GM12878 (cell line): ENCODE measurements around the gene CGREF1. TPM values are rescaled to one million over a fixed set of nuclear protein-coding genes. Genes with fewer than 3 reads are reported as not detected.

Source experiments
- ATAC-seq: fragments of 200-7000 bp; cut with Tn5 transposase; 3 replicates; pipeline ENCODE4 v1.9.1; 2020; ENCODE audit warnings: mild to moderate bottlenecking, moderate library complexity
- BruUV-seq: library from RNA; stranded (reverse); fragments of 400-500 nt; replicated peaks from 2 replicates; lab custom pipeline; 2021; lab: Mats Ljungman, UMichigan
- CTCF ChIA-PET: fragments of 300-600 bp; sonication (Branson Sonifier 250); formaldehyde crosslinking; extraction: SDS; loops from one replicate; lab custom pipeline; 2021; ENCODE audit warnings: inconsistent platforms; lab: Yijun Ruan, JAX
- POLR2A ChIA-PET: fragments of 350-600 bp; formaldehyde crosslinking; extraction: SDS; loops from one replicate; lab custom pipeline; 2021; ENCODE audit warnings: inconsistent platforms; lab: Charles Lee
- RAD21 ChIA-PET: fragments of 300-600 bp; sonication (Branson Sonifier 250); formaldehyde crosslinking; loops from one replicate; lab custom pipeline; 2023; ENCODE audit warnings: antibody characterized with exemption; ENCODE audit not compliant: unreplicated experiment; lab: Charles Lee
- SMC1A ChIA-PET: fragments of 300-600 bp; sonication (Branson Sonifier 250); formaldehyde crosslinking; loops from one replicate; lab custom pipeline; 2023; ENCODE audit not compliant: unreplicated experiment, uncharacterized antibody; lab: Charles Lee
- DNase-seq: peaks from one replicate; pipeline ENCODE4 v3.0.0-alpha.2; 2011; ENCODE audit warnings: low read depth, low spot score
- FAIRE-seq: peaks from 3 replicates; lab custom pipeline; 2011; peaks lifted over from hg19 to GRCh38; lab: Jason Lieb, UNC
- H2AFZ ChIP-seq: 2 replicates; pipeline ENCODE4 v1.6.0; 2011; ENCODE audit warnings: low read depth, low read length, control low read depth; ENCODE audit not compliant: control insufficient read depth
- H3K27ac ChIP-seq: 2 replicates; pipeline ENCODE4 v1.5.1; 2011; ENCODE audit warnings: control low read depth; ENCODE audit not compliant: control insufficient read depth, insufficient read depth
- H3K27me3 ChIP-seq, 2 experiments: replicated peaks in 1 of 2; 2 replicates each; pipeline versions ENCODE4 v1.6.0 to v1.6.1; 2011; ENCODE audit warnings: low read length in 1 of 2; ENCODE audit not compliant: control insufficient read depth in 2 of 2, insufficient read depth in 2 of 2
- H3K36me3 ChIP-seq, 2 experiments: 2 replicates each; pipeline ENCODE4 v1.5.1; 2011; ENCODE audit warnings: low read length in 1 of 2; ENCODE audit not compliant: control insufficient read depth in 2 of 2, insufficient read depth in 2 of 2
- H3K4me1 ChIP-seq: 2 replicates; pipeline ENCODE4 v1.6.1; 2011; ENCODE audit warnings: mild to moderate bottlenecking, low read length, moderate library complexity, mixed read lengths; ENCODE audit not compliant: control insufficient read depth, insufficient read depth
- H3K4me2 ChIP-seq: 2 replicates; pipeline ENCODE4 v1.6.0; 2011; ENCODE audit warnings: control low read depth; ENCODE audit not compliant: control insufficient read depth, insufficient read depth
- H3K4me3 ChIP-seq: fragments of 200-600 bp; sonication (generic); 2 replicates; pipeline ENCODE4 v1.5.1; 2016
- H3K79me2 ChIP-seq: 2 replicates; pipeline ENCODE4 v1.6.0; 2011; ENCODE audit warnings: low read length; ENCODE audit not compliant: control insufficient read depth, insufficient read depth
- H3K9ac ChIP-seq: 2 replicates; pipeline ENCODE4 v1.8.0; 2011; ENCODE audit warnings: low read length, control low read depth, mixed read lengths; ENCODE audit not compliant: control insufficient read depth, insufficient read depth
- H3K9me3 ChIP-seq: replicated peaks from 3 replicates; pipeline ENCODE4 v1.5.1; 2011; ENCODE audit warnings: mild to moderate bottlenecking, low read length; ENCODE audit not compliant: control insufficient read depth, insufficient read depth
- H4K20me1 ChIP-seq: 2 replicates; pipeline ENCODE4 v1.6.0; 2011; ENCODE audit not compliant: control insufficient read depth, insufficient read depth
- NR2F1 ChIP-seq: fragments of 450-650 bp; conservative IDR thresholded peaks from 2 replicates; pipeline ENCODE4 v1.6.1; 2017; ENCODE audit warnings: mild to moderate bottlenecking
- WGBS: methylation state at CpG from one replicate; pipeline ENCODE4 v1.1.6; 2016; ENCODE audit warnings: low lambda C conversion rate; ENCODE audit not compliant: insufficient replicate concordance, insufficient coverage; ENCODE audit errors: missing lambda C conversion rate; 5-methylcytosine and 5-hydroxymethylcytosine counted together
- in situ Hi-C: fragments of 300-500 bp; cut with MboI; formaldehyde crosslinking; loops from 9 replicates; pipeline ENCODE4 v1.14.3; 2018; ENCODE audit warnings: mixed read lengths
- intact Hi-C: fragments of 100-400 bp; cut with micrococcal nuclease; formaldehyde crosslinking; loops from one replicate; pipeline ENCODE4 v1.14.2; 2022; ENCODE audit not compliant: unreplicated experiment
- polyA plus RNA-seq, 11 experiments: library from polyadenylated mRNA; depleted of rRNA in 4 of 11; unstranded in 6 of 11; stranded (reverse) in 5 of 11; fragments of >200 nt; fragmentation: Nextera tagmentation in 4 of 11; fragmentation: Illumina TruSeq in 1 of 11; extraction: Ambion mirVana in 4 of 11; extraction: Trizol in 1 of 11; gene quantifications; 1 replicate in 1 of 11; 2 replicates in 10 of 11; pipeline versions ENCODE4 v1.2.1 to v1.2.3, GENCODE V29; 2011 to 2016; ENCODE audit warnings: inconsistent platforms in 2 of 11, missing spikeins in 2 of 11, low read depth in 1 of 11
- total RNA-seq, 4 experiments: library from RNA; depleted of rRNA in 3 of 4; stranded (reverse); fragments of >200 nt in 3 of 4; fragmentation: Illumina TruSeq in 1 of 4; extraction: Trizol in 1 of 4; gene quantifications; 2 replicates each; pipeline versions ENCODE4 v1.2.1 to v1.2.3, GENCODE V29; 2013 to 2021
- TF ChIP-seq, protein P1 (sequence below): IDR thresholded peaks from 2 replicates; pipeline ENCODE4 v1.6.1; 2012; ENCODE audit warnings: low read depth, low read length, improper control_type of control experiment

The CGREF1 gene
- total and polyA plus RNA-seq, 10 of the 15 experiments (the other 5 are each of a cell fraction or from before 2014, with no cell fraction given): 0.06 to 0.21 TPM; not detected in 8

GRCh38 chr2:27162151-27163121 lies 43.5 kb upstream of the CGREF1 start:
- ChIA-PET RAD21 (no interaction called here), POLR2A (interaction anchor here (0.5 to 0.6 kb wide), 2 partner anchors 21 to 141 kb away, joined by 3 read pairs; no protein-coding TSS in a partner anchor), CTCF (interaction anchor here (0.7 to 1.6 kb wide), 4 partner anchors 11 to 29 kb away, joined by 3 to 4 read pairs (median 3); partner anchors contain the start of gene PREB), SMC1A (interaction anchor here (0.8 kb wide), 1 partner anchor 12 kb away, joined by 3 read pairs; no protein-coding TSS in a partner anchor)
- BruUV-seq: no TSS peak
- no peak for ATAC-seq
- Histone ChIP-seq H3K4me2 (peak overlapping the region; percentile 52; the same call in 1 of the 2 replicates), H3K79me2 (no peaks in the 10 kb centered on the region), H2AFZ (no peak overlapping the region; the same call in none of the 2 replicates), H3K27me3 (no peaks in the 10 kb centered on the region), H3K9ac (no peak overlapping the region), H3K27ac (peak overlapping the region; percentile 57; the same call in 1 of the 2 replicates), H3K4me1 (peaks cover 32% of the 10 kb centered on the region), H3K4me3 (no peak overlapping the region), H4K20me1 (no peaks in the 10 kb centered on the region), H3K36me3 (no peaks in the 10 kb centered on the region), H3K9me3 (peaks cover 5% of the 10 kb centered on the region; the same call in 2 of the 3 replicates)
- TF ChIP-seq NR2F1: peak; percentile 74
- TF ChIP-seq, protein P1, sequence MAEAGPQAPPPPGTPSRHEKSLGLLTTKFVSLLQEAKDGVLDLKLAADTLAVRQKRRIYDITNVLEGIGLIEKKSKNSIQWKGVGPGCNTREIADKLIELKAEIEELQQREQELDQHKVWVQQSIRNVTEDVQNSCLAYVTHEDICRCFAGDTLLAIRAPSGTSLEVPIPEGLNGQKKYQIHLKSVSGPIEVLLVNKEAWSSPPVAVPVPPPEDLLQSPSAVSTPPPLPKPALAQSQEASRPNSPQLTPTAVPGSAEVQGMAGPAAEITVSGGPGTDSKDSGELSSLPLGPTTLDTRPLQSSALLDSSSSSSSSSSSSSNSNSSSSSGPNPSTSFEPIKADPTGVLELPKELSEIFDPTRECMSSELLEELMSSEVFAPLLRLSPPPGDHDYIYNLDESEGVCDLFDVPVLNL: no peak
- intact Hi-C loops: no loop called here
- no peak for FAIRE-seq
- WGBS: 75% methylated on average over 15 of the region's 15 CpGs
- in situ Hi-C loops: no loop called here
- DNase-seq: no peak
